K562 (cell line): Measurements from ENCODE around the gene SPINK4. TPM values are rescaled to one million over a fixed set of nuclear protein-coding genes. Genes with fewer than 3 reads are reported as not detected.

Experiments
- ATAC-seq: fragments of 200-7000 bp; cut with Tn5 transposase; 3 replicates; pipeline ENCODE4 v1.9.1; 2020; ENCODE audit warnings: moderate library complexity
- BruUV-seq: library from RNA; stranded (reverse); fragments of 400-500 nt; replicated peaks from 2 replicates; lab custom pipeline; 2021; lab: Mats Ljungman, UMichigan
- CTCF ChIA-PET: fragments of 300-600 bp; formaldehyde crosslinking; extraction: SDS; loops from one replicate; lab custom pipeline; 2021; ENCODE audit warnings: low intra/inter-chr PET ratio; lab: Yijun Ruan, JAX
- POLR2A ChIA-PET: fragments of 300-600, 350-650 bp; sonication (Branson Sonifier 250); formaldehyde crosslinking; extraction: SDS; loops from one replicate; lab custom pipeline; 2021; ENCODE audit warnings: antibody characterized with exemption, inconsistent platforms; lab: Yijun Ruan, JAX
- DNase-seq, 4 experiments: peaks; one replicate each; pipeline versions ENCODE4 v3.0.0 to v3.0.0-alpha.2; 2011 to 2018; ENCODE audit warnings: low spot score in 3 of 4, mixed read lengths in 3 of 4; ENCODE audit errors: extremely low read depth in 1 of 4
- FAIRE-seq: peaks from 2 replicates; lab custom pipeline; 2011; peaks lifted over from hg19 to GRCh38; lab: Jason Lieb, UNC
- H2AFZ ChIP-seq: 2 replicates; pipeline ENCODE4 v1.6.0; 2011; ENCODE audit warnings: low read depth, low read length, control low read depth, inconsistent platforms
- H3K27ac ChIP-seq: fragments of 200-600 bp; 3 replicates; pipeline ENCODE4 v1.8.0; 2011; ENCODE audit warnings: low read depth, mild to moderate bottlenecking, control low read depth, inconsistent platforms, low read length, moderate library complexity, mixed read lengths; ENCODE audit errors: extremely low read depth
- H3K27me3 ChIP-seq, 2 experiments: fragments of 300-600 bp in 1 of 2; 2 replicates in 1 of 2; 3 replicates in 1 of 2; pipeline versions ENCODE4 v1.6.0 to v1.8.0; 2011; ENCODE audit warnings: inconsistent platforms in 2 of 2, low read length in 2 of 2, mild to moderate bottlenecking in 1 of 2, mixed read lengths in 1 of 2, moderate library complexity in 1 of 2; ENCODE audit not compliant: control insufficient read depth in 2 of 2, insufficient read depth in 2 of 2
- H3K36me3 ChIP-seq: fragments of 300-600 bp; 3 replicates; pipeline ENCODE4 v1.8.0; 2011; ENCODE audit warnings: mild to moderate bottlenecking, low read length, inconsistent platforms; ENCODE audit not compliant: control insufficient read depth, insufficient read depth
- H3K4me1 ChIP-seq, 2 experiments: fragments of 200-600 bp in 1 of 2; replicated peaks in 1 of 2; 2 replicates in 1 of 2; 3 replicates in 1 of 2; pipeline versions ENCODE4 v1.5.1 to v1.8.0; 2011; ENCODE audit warnings: inconsistent platforms in 2 of 2, low read length in 2 of 2, mild to moderate bottlenecking in 1 of 2, mixed read lengths in 1 of 2, moderate library complexity in 1 of 2; ENCODE audit not compliant: control insufficient read depth in 2 of 2, insufficient read depth in 2 of 2
- H3K4me2 ChIP-seq: 2 replicates; pipeline ENCODE4 v1.6.1; 2011; ENCODE audit warnings: low read length, control low read depth, inconsistent platforms, mixed read lengths; ENCODE audit not compliant: insufficient read depth
- H3K4me3 ChIP-seq: fragments of 200-600 bp; sonication (generic), shearing (Covaris generic); 2 replicates; pipeline ENCODE4 v1.5.1; 2016; ENCODE audit warnings: control low read depth, inconsistent platforms
- H3K79me2 ChIP-seq: fragments of 200-600 bp; 3 replicates; pipeline ENCODE4 v1.8.0; 2011; ENCODE audit warnings: low read length, inconsistent platforms; ENCODE audit not compliant: control insufficient read depth, insufficient read depth
- H3K9ac ChIP-seq, 2 experiments: 2 replicates each; pipeline versions ENCODE4 v1.6.0 to v1.6.1; 2011; ENCODE audit warnings: low read depth in 2 of 2, low read length in 2 of 2, control low read depth in 1 of 2, inconsistent platforms in 1 of 2, mild to moderate bottlenecking in 1 of 2, mixed read lengths in 1 of 2; ENCODE audit not compliant: insufficient read depth in 1 of 2
- H3K9me1 ChIP-seq: one replicate; pipeline ENCODE4 v1.6.0; 2011; ENCODE audit warnings: inconsistent platforms, mild to moderate bottlenecking, low read length, moderate library complexity; ENCODE audit not compliant: control insufficient read depth, insufficient read depth
- H3K9me3 ChIP-seq: replicated peaks from 2 replicates; pipeline ENCODE4 v1.5.1; 2011; ENCODE audit warnings: low read depth, low read length, inconsistent platforms; ENCODE audit not compliant: control insufficient read depth, insufficient read depth
- H4K20me1 ChIP-seq: replicated peaks from 2 replicates; pipeline ENCODE4 v1.6.1; 2011; ENCODE audit warnings: low read length, inconsistent platforms, mixed read lengths; ENCODE audit not compliant: control insufficient read depth, insufficient read depth
- CBFA2T2 ChIP-seq: fragments of 450-650 bp; conservative IDR thresholded peaks from 2 replicates; pipeline ENCODE4 v1.6.1; 2017; ENCODE audit warnings: mild to moderate bottlenecking
- ETS1 ChIP-seq: conservative IDR thresholded peaks from 2 replicates; pipeline ENCODE4 v1.6.1; 2011; ENCODE audit warnings: low read depth, mild to moderate bottlenecking, low read length; ENCODE audit not compliant: control insufficient read depth
- HES1 ChIP-seq: fragments of 450-650 bp; IDR thresholded peaks from 2 replicates; pipeline ENCODE4 v1.6.1; 2016; ENCODE audit warnings: low read depth, mild to moderate bottlenecking, moderate library complexity
- ILK ChIP-seq: fragments of 450-650 bp; IDR thresholded peaks from 2 replicates; pipeline ENCODE4 v1.6.1; 2016; ENCODE audit warnings: missing genetic modification characterization, low read depth, mild to moderate bottlenecking, missing compliant biosample characterization, moderate library complexity, borderline replicate concordance
- NEUROD1 ChIP-seq: fragments of 150-350 bp; IDR thresholded peaks from 2 replicates; pipeline ENCODE4 v1.6.1; 2014; ENCODE audit warnings: borderline replicate concordance, low read length, low read depth; ENCODE audit not compliant: partially characterized antibody
- POLR2AphosphoS2 ChIP-seq: IDR thresholded peaks from 2 replicates; pipeline ENCODE4 v1.6.1; 2012; ENCODE audit warnings: low read length, improper control_type of control experiment
- PPARD ChIP-seq: fragments of 250-450 bp; sonication (Bioruptor Pico); IDR thresholded peaks from 2 replicates; pipeline ENCODE4 v1.8.0; 2022; ENCODE audit warnings: inconsistent platforms, mild to moderate bottlenecking, moderate library complexity
- ZNF551 ChIP-seq: fragments of 250-450 bp; sonication (Bioruptor Pico); IDR thresholded peaks from 2 replicates; pipeline ENCODE4 v1.5.0; 2021; ENCODE audit warnings: mild to moderate bottlenecking, moderate library complexity
- ZNF785 ChIP-seq: fragments of 250-450 bp; sonication (Bioruptor Pico); IDR thresholded peaks from 2 replicates; pipeline ENCODE4 v1.4.0; 2020; ENCODE audit warnings: mild to moderate bottlenecking
- WGBS: fragments of 100-300 bp; shearing (Covaris generic); methylation state at CpG from one replicate; pipeline ENCODE4 v1.1.6; 2016; ENCODE audit warnings: low coverage, mixed read lengths; ENCODE audit not compliant: insufficient coverage; ENCODE audit errors: missing lambda C conversion rate; 5-methylcytosine and 5-hydroxymethylcytosine counted together
- in situ Hi-C: fragments of 300-500 bp; cut with MboI; formaldehyde crosslinking; loops from 4 replicates; pipeline ENCODE4 v1.15.0; 2018; ENCODE audit warnings: inconsistent platforms, mixed read lengths
- intact Hi-C: fragments of 100-400 bp; cut with micrococcal nuclease; formaldehyde crosslinking; loops from 2 replicates; pipeline ENCODE4 v1.14.2; 2022
- polyA plus RNA-seq, 8 experiments: library from polyadenylated mRNA; depleted of rRNA in 4 of 8; stranded (reverse) in 5 of 8; unstranded in 3 of 8; fragments of >200 nt; fragmentation: Nextera tagmentation in 2 of 8; fragmentation: Illumina TruSeq in 1 of 8; extraction: Ambion mirVana in 2 of 8; extraction: Trizol in 1 of 8; gene quantifications; 2 replicates each; pipeline versions ENCODE4 v1.2.1 to v1.2.3, GENCODE V29; 2011 to 2014; ENCODE audit warnings: inconsistent platforms in 1 of 8, missing spikeins in 1 of 8
- total RNA-seq, 7 experiments: library from RNA; depleted of rRNA in 6 of 7; stranded (reverse); fragments of >200 nt in 6 of 7; fragmentation: Illumina TruSeq in 2 of 7; extraction: Trizol in 2 of 7; gene quantifications; 2 replicates each; pipeline versions ENCODE4 v1.2.1 to v1.2.3, GENCODE V29; 2011 to 2021; ENCODE audit warnings: low replicate concordance in 1 of 7

SPINK4 gene
- total and polyA plus RNA-seq, 9 of the 15 experiments (the other 6 are each of a cell fraction or from before 2014, with no cell fraction given): 0.74 to 5.5 (median 2.1) TPM; not detected in 2

- H3K9me1 ChIP-seq: no peaks in the 10 kb centered on the region
- intact Hi-C loops: no loop called here
- WGBS: 0% methylated on average over 1 of the region's 1 CpG
- no TSS peak for BruUV-seq
- CTCF ChIA-PET: no interaction called here
- FAIRE-seq: no peak
- in situ Hi-C loops: no loop called here
- TF ChIP-seq POLR2AphosphoS2 (no peak), PPARD (CRISPR knock-in tag) (no peak), ILK (tag) (no peak), CBFA2T2 (no peak), HES1 (no peak), ZNF551 (CRISPR knock-in tag) (no peak), NEUROD1 (no peak), ZNF785 (no peak), ETS1 (no peak)
- TF ChIP-seq, all 486 proteins: peak for 0
- Histone ChIP-seq H3K36me3 (no peaks in the 10 kb centered on the region), H3K9me3 (no peaks in the 10 kb centered on the region), H3K4me3 (no peak overlapping the region), H3K9ac (no peak overlapping the region), H3K4me1 (no peaks in the 10 kb centered on the region; a peak in 1 of 5 replicates), H3K4me2 (no peak overlapping the region), H3K27ac (no peak overlapping the region), H2AFZ (no peak overlapping the region), H3K27me3 (no peaks in the 10 kb centered on the region; a peak in 1 of 5 replicates), H4K20me1 (no peaks in the 10 kb centered on the region), H3K79me2 (no peaks in the 10 kb centered on the region)
- no peak for DNase-seq
- POLR2A ChIA-PET: interaction anchor here (1.0 kb wide), 1 partner anchor 257 kb away, joined by 3 read pairs; no protein-coding TSS in a partner anchor
- no peak for ATAC-seq
Observed at GRCh38 chr9:33209394-33209793, 30.6 kb upstream of the SPINK4 start.
